GM23338 (cell line): Measurements from ENCODE around the gene PAEP.

Source experiments
- CREB1 ChIP-seq: fragments of 250-450 bp; sonication (Bioruptor Pico); IDR thresholded peaks from 2 replicates; pipeline ENCODE4 v1.5.0; 2020; ENCODE audit warnings: low read depth, mild to moderate bottlenecking, moderate library complexity
- EZH2 ChIP-seq: fragments of 200-600 bp; sonication (generic); IDR thresholded peaks from one replicate; pipeline ENCODE4 v1.8.0; 2017; ENCODE audit warnings: antibody characterized with exemption, mild to moderate bottlenecking, low read depth; ENCODE audit not compliant: unreplicated experiment
- EZH2phosphoT487 ChIP-seq: fragments of 200-600 bp; sonication (generic); IDR thresholded peaks from one replicate; pipeline ENCODE4 v1.8.1; 2018; ENCODE audit warnings: antibody characterized with exemption; ENCODE audit not compliant: unreplicated experiment
- JUNB ChIP-seq: IDR thresholded peaks from one replicate; pipeline ENCODE4 v1.6.1; 2016; ENCODE audit warnings: antibody characterized with exemption; ENCODE audit not compliant: unreplicated experiment
- NANOG ChIP-seq: IDR thresholded peaks from 2 replicates; pipeline ENCODE4 v1.6.1; 2016; ENCODE audit warnings: antibody characterized with exemption, borderline replicate concordance
- POLR2AphosphoS5 ChIP-seq: IDR thresholded peaks from 2 replicates; pipeline ENCODE4 v1.6.1; 2016; ENCODE audit warnings: antibody characterized with exemption, low read depth
- STAT1 ChIP-seq: IDR thresholded peaks from one replicate; pipeline ENCODE4 v1.6.1; 2016; ENCODE audit warnings: antibody characterized with exemption; ENCODE audit not compliant: unreplicated experiment
- ZNF114 ChIP-seq: fragments of 250-450 bp; sonication (Bioruptor Pico); IDR thresholded peaks from 2 replicates; pipeline ENCODE4 v1.5.0; 2020; ENCODE audit warnings: mild to moderate bottlenecking, moderate library complexity
- ZNF331 ChIP-seq: fragments of 250-450 bp; sonication (Bioruptor Pico); IDR thresholded peaks from 2 replicates; pipeline ENCODE4 v1.5.0; 2020; ENCODE audit warnings: low read depth, mild to moderate bottlenecking, moderate library complexity
- TF ChIP-seq, protein P1 (sequence below), 2 experiments: fragments of 200-600 bp in 1 of 2; sonication (generic) in 1 of 2; conservative IDR thresholded peaks; 2 replicates each; pipeline versions ENCODE4 v1.5.1 to v1.6.1; 2016 to 2017; ENCODE audit warnings: antibody characterized with exemption in 2 of 2, low read depth in 2 of 2, mild to moderate bottlenecking in 2 of 2, moderate library complexity in 1 of 2
- TF ChIP-seq, protein P2 (sequence below): IDR thresholded peaks from 2 replicates; pipeline ENCODE4 v1.6.1; 2016; ENCODE audit warnings: antibody characterized with exemption
- TF ChIP-seq, protein P3 (sequence below): IDR thresholded peaks from one replicate; pipeline ENCODE4 v1.6.1; 2018; ENCODE audit warnings: antibody characterized with exemption; ENCODE audit not compliant: unreplicated experiment
- TF ChIP-seq, protein P4 (sequence below): fragments of 250-450 bp; sonication (Bioruptor Pico); IDR thresholded peaks from 2 replicates; pipeline ENCODE4 v1.5.0; 2020; ENCODE audit warnings: mild to moderate bottlenecking, moderate library complexity

DNA sequence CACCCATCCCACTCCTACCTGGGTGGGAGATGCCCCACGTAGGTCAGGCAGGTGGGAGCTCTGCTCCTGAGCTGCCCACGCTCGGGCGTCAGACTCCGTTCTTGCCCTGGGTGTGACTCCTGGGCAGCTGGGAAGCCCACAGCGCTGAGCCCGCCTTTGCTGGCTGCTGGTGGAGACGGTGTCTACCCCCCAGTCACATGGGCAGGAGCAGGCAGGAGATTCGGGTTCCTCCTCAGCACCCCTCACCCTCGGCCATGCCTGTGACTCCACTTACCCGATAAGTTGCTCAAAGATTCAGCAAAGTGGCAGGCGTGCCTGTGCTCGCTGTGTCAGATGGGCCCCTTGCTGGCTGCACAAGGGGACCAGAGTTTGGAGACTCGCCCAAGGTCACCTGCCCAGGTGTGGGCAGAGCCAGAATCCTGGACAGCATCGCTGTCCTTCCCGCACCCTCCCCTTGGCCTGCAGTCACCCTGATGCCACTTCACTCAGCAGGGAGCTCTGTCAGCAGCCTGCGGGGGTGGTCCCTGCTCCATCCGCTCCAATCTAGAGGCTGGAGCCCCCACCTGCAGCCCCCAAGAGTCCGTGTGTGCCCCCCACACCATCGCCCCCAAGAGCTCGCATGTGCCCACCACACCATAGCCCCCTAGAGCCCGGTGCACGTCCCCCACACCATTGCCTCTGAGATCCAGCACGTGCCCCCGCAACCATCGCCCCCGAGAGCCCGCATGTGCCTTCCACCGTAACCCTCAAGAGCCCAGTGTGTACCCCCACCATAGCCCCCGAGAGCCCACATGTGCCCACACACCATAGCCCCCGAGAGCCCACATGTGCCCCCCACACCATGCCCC lies 36.1 kb upstream of the PAEP start:
- TF ChIP-seq, protein P1, sequence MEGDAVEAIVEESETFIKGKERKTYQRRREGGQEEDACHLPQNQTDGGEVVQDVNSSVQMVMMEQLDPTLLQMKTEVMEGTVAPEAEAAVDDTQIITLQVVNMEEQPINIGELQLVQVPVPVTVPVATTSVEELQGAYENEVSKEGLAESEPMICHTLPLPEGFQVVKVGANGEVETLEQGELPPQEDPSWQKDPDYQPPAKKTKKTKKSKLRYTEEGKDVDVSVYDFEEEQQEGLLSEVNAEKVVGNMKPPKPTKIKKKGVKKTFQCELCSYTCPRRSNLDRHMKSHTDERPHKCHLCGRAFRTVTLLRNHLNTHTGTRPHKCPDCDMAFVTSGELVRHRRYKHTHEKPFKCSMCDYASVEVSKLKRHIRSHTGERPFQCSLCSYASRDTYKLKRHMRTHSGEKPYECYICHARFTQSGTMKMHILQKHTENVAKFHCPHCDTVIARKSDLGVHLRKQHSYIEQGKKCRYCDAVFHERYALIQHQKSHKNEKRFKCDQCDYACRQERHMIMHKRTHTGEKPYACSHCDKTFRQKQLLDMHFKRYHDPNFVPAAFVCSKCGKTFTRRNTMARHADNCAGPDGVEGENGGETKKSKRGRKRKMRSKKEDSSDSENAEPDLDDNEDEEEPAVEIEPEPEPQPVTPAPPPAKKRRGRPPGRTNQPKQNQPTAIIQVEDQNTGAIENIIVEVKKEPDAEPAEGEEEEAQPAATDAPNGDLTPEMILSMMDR (conservative IDR thresholded peaks at IDR 0.05; ENCODE audit: low read depth in 2 of 2) = no peak
- TF ChIP-seq EZH2phosphoT487 (no peak), EZH2 (no peak), POLR2AphosphoS5 (no peak), CREB1 (no peak), ZNF114 (no peak), ZNF331 (CRISPR knock-in tag) (no peak), JUNB (no peak), STAT1 (no peak), NANOG (no peak)
- TF ChIP-seq, protein P2, sequence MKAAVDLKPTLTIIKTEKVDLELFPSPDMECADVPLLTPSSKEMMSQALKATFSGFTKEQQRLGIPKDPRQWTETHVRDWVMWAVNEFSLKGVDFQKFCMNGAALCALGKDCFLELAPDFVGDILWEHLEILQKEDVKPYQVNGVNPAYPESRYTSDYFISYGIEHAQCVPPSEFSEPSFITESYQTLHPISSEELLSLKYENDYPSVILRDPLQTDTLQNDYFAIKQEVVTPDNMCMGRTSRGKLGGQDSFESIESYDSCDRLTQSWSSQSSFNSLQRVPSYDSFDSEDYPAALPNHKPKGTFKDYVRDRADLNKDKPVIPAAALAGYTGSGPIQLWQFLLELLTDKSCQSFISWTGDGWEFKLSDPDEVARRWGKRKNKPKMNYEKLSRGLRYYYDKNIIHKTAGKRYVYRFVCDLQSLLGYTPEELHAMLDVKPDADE = no peak
- TF ChIP-seq, protein P3, sequence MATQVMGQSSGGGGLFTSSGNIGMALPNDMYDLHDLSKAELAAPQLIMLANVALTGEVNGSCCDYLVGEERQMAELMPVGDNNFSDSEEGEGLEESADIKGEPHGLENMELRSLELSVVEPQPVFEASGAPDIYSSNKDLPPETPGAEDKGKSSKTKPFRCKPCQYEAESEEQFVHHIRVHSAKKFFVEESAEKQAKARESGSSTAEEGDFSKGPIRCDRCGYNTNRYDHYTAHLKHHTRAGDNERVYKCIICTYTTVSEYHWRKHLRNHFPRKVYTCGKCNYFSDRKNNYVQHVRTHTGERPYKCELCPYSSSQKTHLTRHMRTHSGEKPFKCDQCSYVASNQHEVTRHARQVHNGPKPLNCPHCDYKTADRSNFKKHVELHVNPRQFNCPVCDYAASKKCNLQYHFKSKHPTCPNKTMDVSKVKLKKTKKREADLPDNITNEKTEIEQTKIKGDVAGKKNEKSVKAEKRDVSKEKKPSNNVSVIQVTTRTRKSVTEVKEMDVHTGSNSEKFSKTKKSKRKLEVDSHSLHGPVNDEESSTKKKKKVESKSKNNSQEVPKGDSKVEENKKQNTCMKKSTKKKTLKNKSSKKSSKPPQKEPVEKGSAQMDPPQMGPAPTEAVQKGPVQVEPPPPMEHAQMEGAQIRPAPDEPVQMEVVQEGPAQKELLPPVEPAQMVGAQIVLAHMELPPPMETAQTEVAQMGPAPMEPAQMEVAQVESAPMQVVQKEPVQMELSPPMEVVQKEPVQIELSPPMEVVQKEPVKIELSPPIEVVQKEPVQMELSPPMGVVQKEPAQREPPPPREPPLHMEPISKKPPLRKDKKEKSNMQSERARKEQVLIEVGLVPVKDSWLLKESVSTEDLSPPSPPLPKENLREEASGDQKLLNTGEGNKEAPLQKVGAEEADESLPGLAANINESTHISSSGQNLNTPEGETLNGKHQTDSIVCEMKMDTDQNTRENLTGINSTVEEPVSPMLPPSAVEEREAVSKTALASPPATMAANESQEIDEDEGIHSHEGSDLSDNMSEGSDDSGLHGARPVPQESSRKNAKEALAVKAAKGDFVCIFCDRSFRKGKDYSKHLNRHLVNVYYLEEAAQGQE = no peak
- TF ChIP-seq, protein P4, sequence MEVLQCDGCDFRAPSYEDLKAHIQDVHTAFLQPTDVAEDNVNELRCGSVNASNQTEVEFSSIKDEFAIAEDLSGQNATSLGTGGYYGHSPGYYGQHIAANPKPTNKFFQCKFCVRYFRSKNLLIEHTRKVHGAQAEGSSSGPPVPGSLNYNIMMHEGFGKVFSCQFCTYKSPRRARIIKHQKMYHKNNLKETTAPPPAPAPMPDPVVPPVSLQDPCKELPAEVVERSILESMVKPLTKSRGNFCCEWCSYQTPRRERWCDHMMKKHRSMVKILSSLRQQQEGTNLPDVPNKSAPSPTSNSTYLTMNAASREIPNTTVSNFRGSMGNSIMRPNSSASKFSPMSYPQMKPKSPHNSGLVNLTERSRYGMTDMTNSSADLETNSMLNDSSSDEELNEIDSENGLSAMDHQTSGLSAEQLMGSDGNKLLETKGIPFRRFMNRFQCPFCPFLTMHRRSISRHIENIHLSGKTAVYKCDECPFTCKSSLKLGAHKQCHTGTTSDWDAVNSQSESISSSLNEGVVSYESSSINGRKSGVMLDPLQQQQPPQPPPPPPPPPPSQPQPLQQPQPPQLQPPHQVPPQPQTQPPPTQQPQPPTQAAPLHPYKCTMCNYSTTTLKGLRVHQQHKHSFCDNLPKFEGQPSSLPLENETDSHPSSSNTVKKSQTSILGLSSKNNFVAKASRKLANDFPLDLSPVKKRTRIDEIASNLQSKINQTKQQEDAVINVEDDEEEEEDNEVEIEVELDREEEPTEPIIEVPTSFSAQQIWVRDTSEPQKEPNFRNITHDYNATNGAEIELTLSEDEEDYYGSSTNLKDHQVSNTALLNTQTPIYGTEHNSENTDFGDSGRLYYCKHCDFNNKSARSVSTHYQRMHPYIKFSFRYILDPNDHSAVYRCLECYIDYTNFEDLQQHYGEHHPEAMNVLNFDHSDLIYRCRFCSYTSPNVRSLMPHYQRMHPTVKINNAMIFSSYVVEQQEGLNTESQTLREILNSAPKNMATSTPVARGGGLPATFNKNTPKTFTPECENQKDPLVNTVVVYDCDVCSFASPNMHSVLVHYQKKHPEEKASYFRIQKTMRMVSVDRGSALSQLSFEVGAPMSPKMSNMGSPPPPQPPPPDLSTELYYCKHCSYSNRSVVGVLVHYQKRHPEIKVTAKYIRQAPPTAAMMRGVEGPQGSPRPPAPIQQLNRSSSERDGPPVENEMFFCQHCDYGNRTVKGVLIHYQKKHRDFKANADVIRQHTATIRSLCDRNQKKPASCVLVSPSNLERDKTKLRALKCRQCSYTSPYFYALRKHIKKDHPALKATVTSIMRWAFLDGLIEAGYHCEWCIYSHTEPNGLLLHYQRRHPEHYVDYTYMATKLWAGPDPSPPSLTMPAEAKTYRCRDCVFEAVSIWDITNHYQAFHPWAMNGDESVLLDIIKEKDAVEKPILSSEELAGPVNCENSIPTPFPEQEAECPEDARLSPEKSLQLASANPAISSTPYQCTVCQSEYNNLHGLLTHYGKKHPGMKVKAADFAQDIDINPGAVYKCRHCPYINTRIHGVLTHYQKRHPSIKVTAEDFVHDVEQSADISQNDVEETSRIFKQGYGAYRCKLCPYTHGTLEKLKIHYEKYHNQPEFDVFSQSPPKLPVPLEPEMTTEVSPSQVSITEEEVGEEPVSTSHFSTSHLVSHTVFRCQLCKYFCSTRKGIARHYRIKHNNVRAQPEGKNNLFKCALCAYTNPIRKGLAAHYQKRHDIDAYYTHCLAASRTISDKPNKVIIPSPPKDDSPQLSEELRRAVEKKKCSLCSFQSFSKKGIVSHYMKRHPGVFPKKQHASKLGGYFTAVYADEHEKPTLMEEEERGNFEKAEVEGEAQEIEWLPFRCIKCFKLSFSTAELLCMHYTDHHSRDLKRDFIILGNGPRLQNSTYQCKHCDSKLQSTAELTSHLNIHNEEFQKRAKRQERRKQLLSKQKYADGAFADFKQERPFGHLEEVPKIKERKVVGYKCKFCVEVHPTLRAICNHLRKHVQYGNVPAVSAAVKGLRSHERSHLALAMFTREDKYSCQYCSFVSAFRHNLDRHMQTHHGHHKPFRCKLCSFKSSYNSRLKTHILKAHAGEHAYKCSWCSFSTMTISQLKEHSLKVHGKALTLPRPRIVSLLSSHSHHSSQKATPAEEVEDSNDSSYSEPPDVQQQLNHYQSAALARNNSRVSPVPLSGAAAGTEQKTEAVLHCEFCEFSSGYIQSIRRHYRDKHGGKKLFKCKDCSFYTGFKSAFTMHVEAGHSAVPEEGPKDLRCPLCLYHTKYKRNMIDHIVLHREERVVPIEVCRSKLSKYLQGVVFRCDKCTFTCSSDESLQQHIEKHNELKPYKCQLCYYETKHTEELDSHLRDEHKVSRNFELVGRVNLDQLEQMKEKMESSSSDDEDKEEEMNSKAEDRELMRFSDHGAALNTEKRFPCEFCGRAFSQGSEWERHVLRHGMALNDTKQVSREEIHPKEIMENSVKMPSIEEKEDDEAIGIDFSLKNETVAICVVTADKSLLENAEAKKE (CRISPR knock-in tag) = no peak
